SU-DHL-6 (cell line): ENCODE measurements around the gene KCTD17.

Experiments used
- H2AFZ ChIP-seq: fragments of 200-600 bp; sonication (generic); 2 replicates; pipeline ENCODE4 v1.6.1; 2014; ENCODE audit warnings: low read depth, mild to moderate bottlenecking, moderate library complexity, mixed read lengths, antibody characterized with exemption, low read length; ENCODE audit not compliant: severe bottlenecking
- H3F3A ChIP-seq: fragments of 200-600 bp; shearing (Covaris generic); 2 replicates; pipeline ENCODE4 v1.6.0; 2016; ENCODE audit warnings: antibody characterized with exemption, mild to moderate bottlenecking; ENCODE audit not compliant: insufficient read depth
- H3K27ac ChIP-seq: fragments of 200-600 bp; sonication (generic); 2 replicates; pipeline ENCODE4 v1.5.1; 2016; ENCODE audit warnings: low read depth, mild to moderate bottlenecking, low read length, moderate library complexity, mixed read lengths
- H3K27me3 ChIP-seq: fragments of 200-600 bp; sonication (generic), shearing (Covaris generic); 2 replicates; pipeline ENCODE4 v1.6.0; 2014; ENCODE audit warnings: mild to moderate bottlenecking, low read length
- H3K36me3 ChIP-seq: fragments of 200-600 bp; sonication (generic); 2 replicates; pipeline ENCODE4 v1.6.1; 2014; ENCODE audit warnings: mild to moderate bottlenecking, low read length, mixed read lengths
- H3K4me2 ChIP-seq: fragments of 300-600, 200-600 bp; shearing (Covaris generic), sonication (generic); 2 replicates; pipeline ENCODE4 v1.6.0; 2014; ENCODE audit warnings: low read length, low read depth, mild to moderate bottlenecking; ENCODE audit not compliant: poor library complexity, severe bottlenecking
- H3K4me3 ChIP-seq: fragments of 200-600 bp; sonication (generic); 2 replicates; pipeline ENCODE4 v1.5.1; 2014; ENCODE audit warnings: antibody characterized with exemption, low read length, mild to moderate bottlenecking, mixed read lengths; ENCODE audit not compliant: insufficient read depth, poor library complexity, severe bottlenecking
- H3K79me2 ChIP-seq: fragments of 200-600 bp; sonication (generic); 2 replicates; pipeline ENCODE4 v1.6.1; 2014; ENCODE audit warnings: mild to moderate bottlenecking, low read length, moderate library complexity; ENCODE audit not compliant: insufficient read depth
- H3K9ac ChIP-seq: fragments of 200-600 bp; sonication (generic); 2 replicates; pipeline ENCODE4 v1.7.0; 2014; ENCODE audit warnings: mild to moderate bottlenecking, low read length
- H3K9me2 ChIP-seq: fragments of 200-600 bp; sonication (generic); replicated peaks from 2 replicates; pipeline ENCODE4 v1.6.1; 2014; ENCODE audit warnings: low read length; ENCODE audit not compliant: insufficient read depth
- H3K9me3 ChIP-seq: fragments of 200-600 bp; sonication (generic); 2 replicates; pipeline ENCODE4 v1.6.1; 2014; ENCODE audit warnings: low read length, mixed read lengths; ENCODE audit not compliant: insufficient read depth
- H4K20me1 ChIP-seq: fragments of 200-600 bp; sonication (generic); 2 replicates; pipeline ENCODE4 v1.6.1; 2014; ENCODE audit warnings: low read depth, mild to moderate bottlenecking, antibody characterized with exemption, low read length, moderate library complexity, mixed read lengths
- CTCF ChIP-seq: fragments of 200-600 bp; sonication (generic); IDR thresholded peaks from one replicate; pipeline ENCODE4 v1.5.1; 2017; ENCODE audit warnings: antibody characterized with exemption, mild to moderate bottlenecking, low read length, moderate library complexity; ENCODE audit not compliant: insufficient read depth, poor library complexity, severe bottlenecking
- EZH2phosphoT487 ChIP-seq: fragments of 200-600 bp; sonication (generic), shearing (Covaris generic); conservative IDR thresholded peaks from 2 replicates; pipeline ENCODE4 v1.6.1; 2018; ENCODE audit warnings: mild to moderate bottlenecking, antibody characterized with exemption, low read length, moderate library complexity, mixed read lengths

The KCTD17 gene

DNA sequence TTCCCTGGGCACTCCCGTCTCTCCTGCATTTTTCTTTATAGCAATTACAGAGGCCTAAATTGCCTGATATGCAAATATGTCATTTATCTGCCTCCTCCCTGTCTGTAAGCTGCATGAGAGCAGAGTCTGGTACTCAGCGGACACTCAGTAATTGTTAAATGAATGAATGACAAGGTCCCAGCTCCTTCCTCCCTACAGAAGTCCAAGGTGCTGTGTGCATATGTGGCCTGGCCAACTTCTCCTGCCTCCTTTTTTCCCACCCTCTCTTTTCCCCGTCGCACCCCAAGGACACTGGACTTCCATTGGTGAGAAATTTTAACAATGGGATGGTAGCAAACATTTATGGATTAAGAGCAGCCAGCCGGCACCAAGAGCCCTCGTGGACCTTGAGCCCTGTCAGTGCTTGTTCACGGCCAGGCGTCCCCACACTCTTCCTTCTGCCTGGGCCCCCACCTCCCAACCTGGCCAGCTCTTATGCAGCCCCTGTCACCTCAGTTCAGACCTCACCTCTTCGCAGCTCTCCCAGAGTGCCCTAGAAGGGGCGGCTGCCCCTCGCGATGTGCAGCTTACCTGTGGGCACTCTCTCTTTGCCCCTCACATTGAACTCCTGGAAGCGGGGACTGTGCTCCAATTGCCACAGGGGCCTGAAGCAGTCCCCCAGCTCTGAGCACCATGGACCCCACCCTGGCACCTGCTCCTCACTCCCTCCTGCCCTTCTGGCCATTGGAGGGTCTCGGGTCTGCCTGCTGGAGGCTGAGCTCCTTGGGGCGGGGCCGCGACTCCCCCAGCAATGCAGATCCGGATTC is 56.5 kb downstream of the KCTD17 start:
- no peaks in the 10 kb centered on the region for H4K20me1 ChIP-seq
- no peak overlapping the region for H3K4me3 ChIP-seq
- H2AFZ ChIP-seq: no peak overlapping the region
- H3K9me3 ChIP-seq: no peaks in the 10 kb centered on the region
- no peaks in the 10 kb centered on the region for H3K27me3 ChIP-seq
- H3K4me2 ChIP-seq: no peak overlapping the region
- no peaks in the 10 kb centered on the region for H3K36me3 ChIP-seq
- H3F3A ChIP-seq: no peaks in the 10 kb centered on the region
- H3K9me2 ChIP-seq: no peaks in the 10 kb centered on the region
- TF ChIP-seq CTCF (no peak), EZH2phosphoT487 (no peak)
- no peak overlapping the region for H3K9ac ChIP-seq
- H3K79me2 ChIP-seq: no peaks in the 10 kb centered on the region
- no peak overlapping the region for H3K27ac ChIP-seq

DNA sequence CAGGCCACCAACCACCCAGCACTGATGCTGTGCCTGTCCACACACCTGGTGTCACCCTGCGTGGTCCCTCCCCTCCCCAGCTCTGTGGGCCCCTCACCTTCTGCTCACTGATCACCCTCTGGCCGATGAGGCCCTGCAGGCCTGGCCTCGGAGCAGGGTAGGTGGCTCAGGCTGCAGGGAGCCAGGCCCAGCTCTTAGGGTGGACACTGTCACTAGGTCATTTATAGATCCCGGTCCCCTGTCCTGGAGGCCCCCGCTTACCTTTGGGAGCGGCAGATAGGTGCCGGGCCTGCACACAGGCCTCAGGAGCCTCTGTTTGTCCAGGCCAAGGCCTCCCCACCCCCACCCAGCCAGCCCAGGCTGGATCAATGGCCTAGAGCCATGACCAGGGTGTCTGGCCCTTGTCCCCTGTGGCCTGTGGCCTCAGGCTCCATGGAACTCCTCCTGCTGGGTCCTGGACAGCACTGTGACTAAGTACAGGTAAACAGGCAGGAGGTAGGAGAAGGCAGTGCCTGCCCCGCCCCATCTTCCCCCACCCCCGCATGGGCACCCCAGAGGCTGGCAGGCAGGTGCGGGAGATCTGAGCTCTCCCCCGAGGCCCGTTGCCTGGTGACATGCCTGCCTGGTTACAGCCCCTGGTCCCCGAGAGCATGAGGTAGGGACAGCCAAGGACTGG is 57.8 kb downstream of the KCTD17 start, which contains the start of gene TMPRSS6:
TSS of gene TMPRSS6 (minus strand) at position 472 of the 676 bp plus-strand sequence. CDS start 6,296 bp downstream, outside the sequence.
- Histone ChIP-seq H3K4me3 (no peak within 1 kb of the TSS), H4K20me1 (no peaks in the 10 kb centered on the region), H3K9me2 (no peaks in the 10 kb centered on the region), H2AFZ (no peak within 1 kb of the TSS), H3F3A (no peaks in the 10 kb centered on the region), H3K9ac (no peak within 1 kb of the TSS), H3K27me3 (no peaks in the 10 kb centered on the region), H3K4me2 (no peak within 1 kb of the TSS), H3K79me2 (no peaks in the 10 kb centered on the region), H3K27ac (no peak within 1 kb of the TSS), H3K9me3 (no peaks in the 10 kb centered on the region), H3K36me3 (no peaks in the 10 kb centered on the region)
- TF ChIP-seq EZH2phosphoT487 (no peak), CTCF (no peak)

- Histone ChIP-seq H4K20me1 (no peaks in the 10 kb centered on the region), H3K4me3 (no peak overlapping the region), H3K36me3 (no peaks in the 10 kb centered on the region), H3K9ac (no peak overlapping the region), H3K9me3 (no peaks in the 10 kb centered on the region), H3K79me2 (no peaks in the 10 kb centered on the region), H3K4me2 (no peak overlapping the region), H3K27me3 (no peaks in the 10 kb centered on the region), H3K27ac (no peak overlapping the region), H3F3A (no peaks in the 10 kb centered on the region), H3K9me2 (no peaks in the 10 kb centered on the region), H2AFZ (no peak overlapping the region)
- TF ChIP-seq EZH2phosphoT487 (no peak), CTCF (no peak)
Measured at GRCh38 chr22:37111156-37111717, 59.7 kb downstream of the KCTD17 start.
